Stimulated activated CD4-positive, alpha-beta T cell treated with anti-CD3 and anti-CD28 coated beads, Interleukin-4, amount 100 ng/mL, for 4 hours (primary cell): ENCODE measurements around the gene HIGD2A.

Experiments
- DNase-seq, 2 experiments: peaks; one replicate each; pipeline ENCODE4 v3.0.0-alpha.2; 2020

Gene HIGD2A

GRCh38 chr5:176388444-176389134 is at the start of gene HIGD2A, which contains the start of gene NOP16:
Gene HIGD2A (plus strand): TSS chr5:176388751. CDS start chr5:176388820, 69 bp downstream.
Gene NOP16 (minus strand): TSS chr5:176388598. CDS start chr5:176388539, 59 bp downstream.
- peak; percentile 99 for DNase-seq

GRCh38 chr5:176339304-176339703 is 49.2 kb upstream of the HIGD2A start:
- no peak for DNase-seq

GRCh38 chr5:176341325-176342157 is 47.0 kb upstream of the HIGD2A start:
- no peak for DNase-seq

- no peak for DNase-seq
These were observed 46.4 kb upstream of the HIGD2A start for GRCh38 chr5:176342158-176342483.

GRCh38 chr5:176342766-176343458 is 45.6 kb upstream of the HIGD2A start:
- DNase-seq = no peak

DNA sequence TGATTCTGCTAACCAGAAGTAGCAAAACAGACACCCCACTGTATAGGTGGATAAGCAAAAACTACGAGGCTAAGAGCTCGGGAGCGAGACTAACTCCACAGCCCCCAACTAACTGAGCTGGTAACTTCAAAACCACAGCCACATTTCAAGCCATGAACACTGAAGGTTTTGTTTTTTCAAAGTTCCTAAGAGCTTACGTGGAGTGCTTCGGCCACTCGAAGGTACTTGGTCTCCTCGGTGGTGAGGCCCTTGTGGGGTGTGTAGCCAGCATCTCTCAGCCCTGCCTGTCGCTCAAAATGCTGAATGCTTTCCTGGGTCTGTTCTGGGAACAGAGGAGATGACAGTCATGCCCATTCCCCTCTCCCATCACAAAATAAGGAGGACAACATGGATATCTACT is 38.1 kb upstream of the HIGD2A start:
- DNase-seq = no peak

- DNase-seq = no peak
These were observed 36.3 kb upstream of the HIGD2A start for GRCh38 chr5:176352116-176352878.

GRCh38 chr5:176353533-176353932 is 35.0 kb upstream of the HIGD2A start:
- no peak for DNase-seq

DNA sequence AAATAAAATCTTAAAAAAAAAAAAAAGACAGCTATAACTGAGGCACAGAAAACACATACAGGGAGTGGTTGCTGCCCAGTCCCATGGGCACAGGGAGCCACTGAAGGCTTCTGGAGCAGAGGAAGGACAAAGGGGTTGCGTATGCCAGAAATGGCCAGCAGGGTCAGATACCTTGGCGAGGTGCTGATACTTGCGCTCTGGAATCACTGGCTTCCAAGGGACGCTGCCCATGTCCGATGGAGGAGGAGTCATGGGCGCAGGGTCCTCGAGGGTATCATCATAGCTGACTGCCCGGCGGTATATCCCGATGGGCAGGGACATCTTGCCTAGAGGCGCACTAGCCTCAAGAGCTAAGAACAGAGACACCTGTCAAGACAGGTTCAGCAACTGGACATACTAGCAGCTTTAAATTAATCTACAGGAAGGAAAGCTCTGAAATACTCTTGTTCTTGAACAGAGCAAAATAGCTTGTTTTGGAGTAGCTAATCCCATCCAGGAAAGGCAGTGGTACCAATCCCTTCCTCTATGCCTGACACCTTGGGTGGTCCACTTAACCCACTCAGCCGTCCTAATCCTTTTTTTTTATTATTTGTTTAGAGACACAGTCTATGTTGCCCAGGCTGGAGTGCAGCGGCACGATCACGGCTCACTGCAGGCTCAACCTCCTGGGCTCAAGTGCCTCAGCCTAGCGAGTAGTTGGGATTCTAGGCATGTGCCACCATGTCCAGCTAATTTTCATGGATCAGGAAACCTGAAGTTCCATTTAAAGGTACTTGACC is 33.0 kb upstream of the HIGD2A start:
- DNase-seq = no peak

- DNase-seq = no peak
These were observed 32.4 kb upstream of the HIGD2A start for GRCh38 chr5:176356179-176356566.

DNA sequence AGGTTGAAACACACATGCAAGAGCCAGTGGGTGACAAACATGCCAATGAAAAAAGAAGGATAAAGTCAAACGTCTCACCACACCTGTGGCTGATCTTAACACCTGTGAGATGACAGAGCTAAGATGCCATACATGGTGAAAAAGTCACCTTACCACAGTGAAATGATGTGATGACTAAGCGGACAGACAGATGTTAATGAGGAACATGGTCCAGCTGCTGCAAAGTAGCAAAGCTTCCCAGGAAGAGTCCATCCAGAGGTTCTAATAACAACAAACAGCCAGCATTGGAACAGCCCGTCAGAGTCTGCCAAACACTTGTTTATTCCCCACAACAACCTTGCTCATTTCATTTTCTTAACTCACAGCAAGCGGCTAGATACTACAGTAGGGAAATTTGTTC is 28.9 kb upstream of the HIGD2A start:
- DNase-seq = no peak

DNA sequence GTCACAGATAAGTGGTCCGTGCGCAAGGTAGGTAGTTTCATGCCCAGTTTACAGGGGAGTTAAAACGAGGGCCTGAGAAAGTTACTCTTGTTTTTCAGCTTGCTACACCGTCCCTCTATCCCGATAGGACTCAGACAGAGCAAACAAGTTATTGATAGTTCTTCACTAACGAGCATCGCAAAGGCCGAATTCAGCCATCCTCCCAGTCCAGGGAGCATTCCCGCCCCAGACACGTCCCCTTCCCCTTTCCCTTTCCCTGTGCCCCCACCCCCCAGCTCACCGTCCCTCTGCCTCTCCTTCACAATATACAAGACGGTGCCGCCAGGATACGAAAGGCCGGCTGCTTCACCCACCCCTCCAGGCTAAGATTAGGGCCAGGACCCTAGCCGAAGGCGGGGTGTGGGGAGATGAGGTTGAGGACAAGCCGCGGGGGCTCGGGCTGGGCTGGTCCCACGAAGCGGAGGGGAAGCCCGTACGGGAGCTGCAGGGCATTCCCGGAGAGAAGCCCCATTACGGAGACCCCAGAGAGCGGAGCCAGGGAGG is 27.6 kb upstream of the HIGD2A start:
- no peak for DNase-seq

DNA sequence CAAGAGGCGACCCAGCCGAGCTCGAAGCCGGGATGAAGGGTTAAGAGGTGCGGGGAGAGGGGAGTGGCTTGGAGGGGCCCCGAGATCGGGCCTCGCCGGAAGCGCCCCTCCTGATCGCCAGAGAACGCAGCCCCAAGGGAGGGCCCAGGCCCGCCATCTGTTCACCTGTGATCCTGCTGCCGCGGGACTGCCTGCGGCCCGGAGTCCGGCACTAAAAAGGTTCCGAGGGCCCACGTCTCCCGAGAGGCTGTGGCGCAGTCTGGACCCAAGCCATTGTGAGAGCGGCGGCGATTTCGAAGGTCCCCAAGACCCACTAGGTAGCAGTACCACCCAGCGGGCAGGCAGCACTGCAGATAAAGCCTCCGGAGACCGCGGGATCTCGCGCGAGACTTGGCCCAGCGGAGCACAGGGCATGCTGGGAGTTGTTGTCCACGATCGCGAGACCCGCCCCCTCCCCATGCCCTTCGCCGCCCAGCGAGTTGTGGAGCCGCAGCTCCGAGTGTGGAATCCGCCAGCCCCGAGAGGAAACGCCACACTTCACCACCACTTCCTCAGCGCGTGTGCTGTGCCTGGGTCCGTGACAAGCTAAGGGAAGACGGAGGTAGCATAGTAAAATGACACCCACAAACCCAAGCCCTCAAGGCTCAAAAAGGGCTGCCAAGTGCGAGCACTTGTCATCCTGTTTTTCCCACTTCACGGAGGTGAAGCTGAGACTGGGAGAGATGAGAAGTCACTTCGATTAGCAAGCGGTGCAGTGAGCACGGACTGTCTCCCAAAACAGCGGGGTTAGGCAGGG is 26.9 kb upstream of the HIGD2A start, which contains the start of gene KIAA1191:
KIAA1191 (minus strand) TSS at position 328 of the 796 bp plus-strand sequence. CDS start 2,256 bp downstream, outside the sequence.
- DNase-seq = peak; percentile 92 to 93

- no peak for DNase-seq
These were observed 26.4 kb upstream of the HIGD2A start for GRCh38 chr5:176362233-176362490.

DNA sequence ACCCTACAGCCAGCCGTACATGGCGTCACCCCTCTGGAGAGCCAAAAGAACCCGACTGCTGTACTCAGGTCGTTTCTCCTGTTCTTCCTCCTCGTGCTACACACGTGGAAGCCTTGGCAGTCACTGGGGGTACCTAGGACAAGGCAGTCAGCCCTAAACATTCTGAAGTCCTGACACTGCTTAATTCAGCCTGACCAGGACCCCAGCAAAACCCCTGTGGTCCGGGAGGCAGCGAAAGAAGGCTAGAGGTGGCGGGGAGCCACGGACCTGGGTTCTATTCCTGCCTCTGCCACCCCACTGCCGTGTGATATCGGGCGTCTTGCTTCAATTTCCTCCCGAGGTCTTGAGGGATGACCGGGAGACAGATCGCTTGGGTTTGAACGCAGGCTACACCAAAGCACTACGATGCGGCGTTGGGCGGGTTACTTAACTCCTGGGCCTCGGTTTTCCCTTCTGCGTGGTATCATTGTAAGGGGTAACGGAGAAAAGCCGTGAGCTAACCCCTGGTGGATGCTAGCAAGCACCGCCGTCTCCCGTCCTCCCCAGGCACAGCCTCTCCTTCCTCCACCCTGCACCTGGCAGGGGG is 23.7 kb upstream of the HIGD2A start:
- DNase-seq = no peak

DNA sequence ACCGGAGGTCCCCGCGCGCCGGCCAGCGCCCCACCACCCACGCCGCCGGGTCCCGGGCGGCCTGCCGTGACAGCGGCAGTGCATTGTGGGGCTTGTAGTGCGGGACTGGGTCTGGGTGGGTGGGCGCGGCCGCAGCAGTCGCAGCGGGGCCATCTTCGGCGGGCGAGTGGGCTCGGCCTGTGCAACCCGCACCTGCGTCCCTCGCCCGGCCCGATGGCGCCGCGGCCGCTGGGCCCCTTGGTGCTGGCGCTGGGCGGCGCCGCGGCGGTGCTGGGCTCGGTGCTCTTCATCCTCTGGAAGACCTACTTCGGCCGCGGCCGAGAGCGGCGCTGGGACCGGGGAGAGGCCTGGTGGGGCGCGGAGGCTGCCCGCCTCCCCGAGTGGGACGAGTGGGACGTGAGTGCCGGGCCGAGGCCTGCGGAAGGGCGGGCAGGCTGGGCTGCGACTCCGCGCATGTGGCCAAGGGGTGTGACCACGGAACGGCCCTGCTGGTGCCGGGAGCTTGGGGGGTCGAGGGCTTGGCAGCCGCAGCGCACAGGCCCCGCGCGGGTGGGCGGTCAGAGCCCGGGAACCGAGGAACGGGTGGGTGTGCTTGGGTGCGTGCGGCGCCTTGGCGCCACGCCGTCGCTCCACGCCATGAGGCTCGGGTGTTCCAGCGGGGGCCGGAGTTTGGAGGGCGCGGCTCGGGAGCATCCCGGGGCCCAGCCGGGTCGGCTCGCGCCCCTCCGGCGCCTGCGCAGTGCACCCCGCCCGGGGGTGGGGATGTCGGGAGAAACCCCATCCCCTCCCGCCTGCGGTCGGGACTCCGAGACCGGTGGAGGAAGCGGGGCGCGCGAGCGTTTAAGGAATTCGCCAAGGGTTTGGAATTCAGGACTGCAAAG is 23.0 kb upstream of the HIGD2A start, which contains the start of gene ARL10:
ARL10 (plus strand) TSS at position 137 of the 881 bp plus-strand sequence; CDS start at position 214, 77 bp downstream.
- DNase-seq = peak; percentile 57 to 67

DNA sequence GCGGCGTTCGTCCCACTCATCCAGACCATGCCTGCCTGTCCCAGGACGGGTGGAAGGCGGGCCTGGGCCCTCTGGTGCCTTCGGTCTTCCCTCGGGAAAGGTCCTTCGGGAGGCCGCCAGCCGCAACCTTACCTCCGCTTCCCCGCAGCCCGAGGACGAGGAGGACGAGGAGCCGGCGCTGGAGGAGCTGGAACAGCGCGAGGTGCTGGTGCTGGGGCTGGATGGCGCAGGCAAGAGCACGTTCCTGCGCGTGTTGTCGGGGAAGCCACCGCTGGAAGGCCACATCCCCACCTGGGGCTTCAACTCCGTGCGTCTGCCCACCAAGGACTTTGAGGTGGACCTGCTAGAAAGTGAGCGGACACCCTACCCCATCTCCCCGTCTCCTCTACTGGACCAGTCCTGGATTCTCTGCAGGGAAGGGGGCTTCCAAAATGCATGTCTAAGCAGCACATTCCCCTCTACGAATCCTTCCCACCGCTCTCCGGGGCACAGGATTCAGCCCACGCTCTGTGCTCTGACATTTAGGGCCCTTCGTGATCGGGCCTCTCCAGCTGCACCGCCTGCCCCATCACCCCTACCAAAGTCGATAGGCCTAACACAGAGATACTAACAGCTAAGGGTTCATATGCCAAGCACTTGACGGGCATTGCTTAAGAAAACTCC is 22.2 kb upstream of the HIGD2A start:
- DNase-seq = no peak

GRCh38 chr5:176368726-176369125 is 19.8 kb upstream of the HIGD2A start:
- no peak for DNase-seq
